DMS53 (cell line): ENCODE measurements around the gene DYNC2I2.
"Not testable (repeated sequence)": the region's sequence is repeated elsewhere in the genome, so short reads cannot be mapped to it uniquely, and the experiment has no call there.

Experiments
- DNase-seq: peaks from one replicate; lab custom pipeline; 2025; lab: John Stamatoyannopoulos, UW

Gene DYNC2I2

GRCh38 chr9:128614728-128615127 lies 41.9 kb downstream of the DYNC2I2 start:
- DNase-seq = no peak

GRCh38 chr9:128611600-128612394 lies 44.9 kb downstream of the DYNC2I2 start:
- DNase-seq = no peak

- DNase-seq = no peak
Measured at GRCh38 chr9:128610897-128611296, 45.8 kb downstream of the DYNC2I2 start.

- no peak for DNase-seq
Measured at GRCh38 chr9:128607642-128608350, 48.9 kb downstream of the DYNC2I2 start.

DNA sequence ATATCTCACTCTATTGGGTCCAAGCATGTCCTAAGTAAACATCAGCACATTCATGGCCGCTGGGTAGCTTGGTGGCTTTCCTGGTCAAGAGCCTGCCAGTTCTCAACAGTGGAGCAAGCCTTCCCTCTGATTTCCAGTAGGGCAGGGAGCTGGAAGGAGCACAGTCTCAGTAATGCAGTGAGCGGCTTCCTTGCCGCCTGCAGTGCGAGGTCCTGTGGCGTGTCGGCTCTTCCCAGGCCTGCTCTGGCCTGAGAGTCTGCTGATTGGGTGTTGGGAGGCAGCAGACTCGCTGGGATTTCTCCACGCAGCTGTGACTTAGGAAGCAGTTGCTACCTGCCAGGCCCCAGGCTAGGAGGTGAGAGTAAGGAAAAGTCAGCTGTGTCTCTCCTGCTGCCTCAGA lies 53.0 kb downstream of the DYNC2I2 start:
- DNase-seq = no peak

DNA sequence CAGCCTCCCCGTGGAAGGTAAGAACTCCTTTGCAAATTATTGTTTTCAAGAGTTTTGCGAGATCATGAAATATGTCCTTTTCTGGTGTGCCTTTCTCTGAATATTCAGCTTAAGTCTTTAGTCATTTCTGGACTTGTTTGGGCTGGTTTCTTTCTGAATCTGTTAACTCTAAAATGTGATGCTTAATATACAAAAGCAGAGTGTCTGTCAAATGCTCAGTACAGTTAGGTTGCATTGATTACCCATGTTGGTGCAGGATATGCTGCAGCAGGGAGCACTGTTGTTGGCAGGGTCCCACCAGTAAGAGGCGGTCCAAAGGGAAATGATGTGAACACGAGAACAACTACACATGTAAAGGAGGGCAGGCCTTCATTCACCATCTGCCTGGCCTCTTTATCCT lies 56.5 kb downstream of the DYNC2I2 start:
- no peak for DNase-seq

DNA sequence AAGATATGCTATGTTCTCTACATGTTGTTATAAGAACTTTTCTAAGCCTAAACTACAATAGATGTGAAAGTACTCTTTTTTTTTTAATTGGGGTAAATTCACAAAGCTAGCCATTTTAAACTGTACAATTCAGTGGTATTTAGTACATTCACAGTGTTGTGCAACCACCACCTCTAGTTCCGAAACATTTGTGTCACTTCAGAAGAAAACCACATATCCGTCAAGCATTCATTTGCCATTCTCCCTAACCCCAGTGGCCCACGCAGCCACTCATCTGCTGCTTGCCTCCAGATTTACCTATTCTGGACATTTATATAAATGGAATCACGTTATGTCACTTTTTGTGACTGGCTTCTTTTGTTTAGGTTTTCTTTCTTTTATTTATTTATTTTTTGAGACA lies 61.2 kb downstream of the DYNC2I2 start:
- no peak for DNase-seq

DNA sequence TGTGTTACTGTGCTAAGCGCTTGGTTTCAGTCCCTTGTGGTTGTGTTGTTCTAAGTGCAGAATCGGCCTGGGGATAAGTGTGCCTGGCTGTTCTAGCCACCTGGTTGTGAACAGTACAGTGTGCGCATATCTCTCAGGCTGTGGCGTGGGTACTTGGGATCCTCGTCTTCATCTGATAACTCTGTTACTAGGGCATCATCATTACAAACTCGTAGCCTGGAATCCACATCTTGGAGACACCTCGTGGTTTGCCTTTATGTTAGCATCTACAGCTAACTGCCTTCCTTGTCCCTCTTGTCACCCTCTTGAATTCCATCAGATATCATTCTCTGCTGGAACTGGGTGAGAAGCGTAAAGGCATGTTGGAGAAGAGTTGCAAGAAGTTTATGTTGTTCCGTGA lies 62.8 kb downstream of the DYNC2I2 start:
- DNase-seq = no peak

- DNase-seq = no peak
Measured at GRCh38 chr9:128593039-128593438, 63.6 kb downstream of the DYNC2I2 start.

- no peak for DNase-seq
Measured at GRCh38 chr9:128588581-128589233, 67.9 kb downstream of the DYNC2I2 start.

GRCh38 chr9:128587453-128587852 lies 69.2 kb downstream of the DYNC2I2 start:
- no peak for DNase-seq

- not testable (repeated sequence) for DNase-seq
Measured at GRCh38 chr9:128586934-128587333, 69.7 kb downstream of the DYNC2I2 start.

- not testable (repeated sequence) for DNase-seq
Measured at GRCh38 chr9:128585155-128585554, 71.5 kb downstream of the DYNC2I2 start.
